ENCODE measurements around the gene DNAJC11.
A peak's percentile ranks its signal among the peaks of the same experiment; 100 is the strongest.
"Not testable (repeated sequence)": the region's sequence is repeated elsewhere in the genome, so short reads cannot be mapped to it uniquely, and the experiment has no call there.

DNAJC11 gene

DNA sequence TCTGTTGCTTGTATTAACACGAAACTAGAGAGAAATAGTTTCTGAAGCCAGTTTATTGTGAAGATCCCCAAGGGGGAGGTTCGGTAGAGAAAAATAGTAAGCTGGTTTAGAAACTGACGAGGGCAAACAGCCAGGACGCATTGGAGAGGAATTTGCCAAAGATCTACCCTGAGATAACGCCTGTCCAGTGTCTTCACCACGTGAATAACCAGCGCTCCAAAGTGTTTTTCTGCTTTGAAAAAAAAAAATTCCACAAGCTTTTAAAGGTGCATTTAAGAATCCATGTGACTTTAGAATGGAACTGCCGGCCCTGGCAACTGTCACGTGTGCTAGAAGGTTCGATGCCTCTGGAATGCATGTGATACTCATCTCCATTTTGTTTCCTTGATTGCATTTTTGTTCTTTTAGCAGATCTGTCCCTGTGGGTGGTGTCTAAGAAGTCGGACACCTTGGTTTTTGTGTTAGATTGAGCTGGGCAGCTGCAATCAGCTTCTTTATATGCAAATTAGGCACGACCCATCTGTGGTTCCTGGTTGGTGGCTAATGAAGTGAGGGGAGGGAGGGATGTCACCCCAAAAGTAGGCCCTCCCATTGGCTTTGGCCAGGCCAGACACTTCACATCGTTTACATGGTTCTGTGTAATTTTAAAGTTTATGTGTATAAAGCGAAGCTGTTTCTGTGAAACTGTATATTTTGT lies 78.2 kb downstream of the DNAJC11 start:
- no peak for DNase-seq

DNA sequence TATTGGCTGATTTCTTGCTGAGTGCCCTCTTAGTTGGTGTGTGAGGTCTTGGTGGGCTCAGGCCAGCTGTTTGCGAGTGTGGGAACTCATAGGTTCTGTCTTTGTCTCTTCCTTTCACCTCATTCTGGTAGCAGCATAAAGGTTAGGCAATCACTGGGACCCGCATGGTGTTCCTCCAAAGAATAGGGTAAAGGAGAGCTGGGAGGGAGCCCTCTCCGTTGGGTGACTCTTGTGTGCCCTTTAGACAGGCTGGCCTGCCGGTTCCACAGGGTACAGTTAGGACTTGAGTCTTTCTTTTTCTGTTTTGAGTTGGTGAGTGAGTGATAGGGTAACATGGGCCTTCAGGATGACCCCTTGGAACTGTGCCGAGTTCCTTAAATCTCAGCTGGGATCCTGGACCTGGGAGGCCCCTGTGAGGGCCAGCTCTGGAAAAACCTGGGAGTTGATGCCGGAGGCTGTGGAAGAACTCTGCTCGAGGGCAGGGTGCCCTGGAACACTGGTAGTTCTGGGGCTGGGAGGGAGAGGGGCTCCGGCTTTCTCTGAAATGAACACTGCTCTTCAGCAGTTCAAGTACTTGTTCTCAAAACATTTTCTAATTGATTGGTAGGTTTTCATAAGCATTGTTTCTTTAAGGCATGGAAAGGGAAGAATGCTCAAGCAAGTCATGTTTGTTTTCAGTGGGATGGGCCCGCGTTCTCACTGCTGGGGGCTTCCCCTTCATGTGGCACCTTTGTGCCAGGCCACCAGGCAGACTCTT lies 79.0 kb downstream of the DNAJC11 start:
- no peak for DNase-seq

DNA sequence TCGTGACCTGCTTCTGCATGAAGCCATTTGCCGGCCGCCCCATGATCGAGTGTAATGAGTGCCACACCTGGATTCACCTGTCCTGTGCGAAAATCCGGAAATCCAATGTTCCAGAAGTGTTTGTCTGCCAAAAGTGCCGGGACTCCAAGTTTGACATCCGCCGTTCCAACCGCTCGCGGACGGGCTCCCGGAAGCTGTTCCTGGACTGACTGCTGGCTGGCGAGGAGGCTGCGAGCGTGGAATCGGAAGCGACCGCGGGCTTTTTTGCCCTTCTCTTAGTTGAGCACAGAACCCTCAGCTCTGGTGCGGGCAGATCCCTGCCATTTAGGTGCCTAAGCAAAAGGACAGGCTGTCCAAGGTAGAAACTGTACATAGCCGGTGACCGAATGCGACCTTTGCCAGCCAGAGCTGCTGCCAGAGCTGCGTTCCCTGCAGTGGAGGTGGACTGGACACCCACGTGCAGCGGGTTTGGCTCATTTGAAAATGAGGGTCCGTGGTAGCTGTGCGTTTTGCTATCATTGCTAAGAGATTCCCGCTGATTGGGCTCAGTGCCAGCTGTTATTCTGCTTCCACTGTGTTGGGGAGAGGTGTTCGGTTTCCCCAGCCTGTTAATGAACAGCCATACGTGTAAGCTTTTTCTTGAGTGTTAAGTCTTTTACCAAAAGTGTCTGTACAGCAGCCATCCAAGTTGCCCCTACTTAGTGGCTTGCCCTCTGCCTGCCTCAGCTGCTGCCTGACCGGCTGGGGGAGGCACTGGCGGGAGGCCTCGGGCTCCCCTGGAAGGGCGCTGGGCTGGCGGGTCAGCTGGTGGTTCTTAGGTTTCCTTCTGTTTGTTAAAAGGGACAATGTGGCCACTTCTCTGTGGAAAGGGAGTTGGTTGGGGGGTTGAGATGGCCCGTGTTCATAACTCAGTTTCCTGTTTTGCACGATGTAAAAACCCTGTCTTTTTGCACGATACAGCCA lies 79.9 kb downstream of the DNAJC11 start:
- DNase-seq = no peak

DNA sequence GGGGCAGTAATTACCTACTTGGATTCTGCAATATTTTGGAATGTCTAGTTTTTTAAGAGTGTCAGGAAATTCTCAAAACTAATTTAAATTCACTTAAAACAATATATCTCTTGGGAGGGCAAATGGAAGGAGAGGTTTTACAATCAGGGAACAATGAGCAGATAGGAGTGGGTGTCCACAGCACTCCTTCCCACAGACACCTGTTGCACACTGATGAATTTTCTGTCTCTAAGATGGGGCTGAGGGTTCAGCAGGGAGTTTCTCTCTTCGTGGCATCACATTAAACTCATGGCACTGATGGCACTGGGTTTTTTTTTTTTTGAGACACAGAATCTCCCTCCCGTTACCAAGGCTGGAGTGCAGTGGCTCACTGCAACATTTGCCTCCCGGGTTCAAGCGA lies 82.6 kb downstream of the DNAJC11 start:
- no peak for DNase-seq

DNA sequence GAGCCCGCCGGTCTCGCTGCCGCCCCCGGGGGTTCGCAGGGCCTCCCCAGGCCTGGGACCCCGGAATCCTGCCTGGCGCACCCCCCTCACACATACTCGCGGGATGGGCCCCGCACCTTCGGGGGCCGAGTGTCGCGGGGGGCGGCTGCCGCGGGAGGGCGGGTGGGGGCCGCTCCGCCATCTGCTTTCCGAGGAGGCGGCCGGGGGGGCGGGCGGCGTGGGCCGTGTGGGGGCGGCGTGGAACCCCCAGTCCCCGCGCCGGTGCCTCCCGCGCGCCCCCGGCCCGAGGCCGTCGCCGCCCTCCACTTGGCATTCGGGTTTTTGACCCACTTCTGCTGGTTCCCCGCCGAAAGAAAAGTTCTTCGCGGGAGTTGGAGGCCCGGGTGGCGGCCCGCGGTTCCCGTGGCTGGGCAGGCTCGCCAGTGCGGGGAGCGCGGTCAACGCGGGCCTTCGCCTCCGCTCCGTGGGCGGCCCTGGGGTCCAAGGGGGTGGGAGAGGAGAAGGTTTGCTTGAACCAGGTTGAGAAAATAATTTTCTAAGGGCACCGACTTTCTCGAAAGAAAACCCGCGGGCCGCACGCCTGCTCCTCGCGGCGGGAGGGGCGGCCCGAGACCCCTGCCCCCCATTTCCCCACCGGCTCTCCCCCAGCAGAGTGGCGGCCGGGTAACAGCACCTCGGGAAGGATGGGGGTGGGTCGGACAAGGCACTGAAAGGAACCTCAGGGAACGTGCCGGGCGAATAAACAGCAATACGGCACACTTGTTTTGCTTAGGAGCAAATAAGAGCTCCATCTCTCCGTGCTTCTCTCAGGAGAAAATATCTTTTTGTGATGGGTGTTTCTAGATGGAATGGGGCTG lies 86.5 kb downstream of the DNAJC11 start:
- DNase-seq = no peak

DNA sequence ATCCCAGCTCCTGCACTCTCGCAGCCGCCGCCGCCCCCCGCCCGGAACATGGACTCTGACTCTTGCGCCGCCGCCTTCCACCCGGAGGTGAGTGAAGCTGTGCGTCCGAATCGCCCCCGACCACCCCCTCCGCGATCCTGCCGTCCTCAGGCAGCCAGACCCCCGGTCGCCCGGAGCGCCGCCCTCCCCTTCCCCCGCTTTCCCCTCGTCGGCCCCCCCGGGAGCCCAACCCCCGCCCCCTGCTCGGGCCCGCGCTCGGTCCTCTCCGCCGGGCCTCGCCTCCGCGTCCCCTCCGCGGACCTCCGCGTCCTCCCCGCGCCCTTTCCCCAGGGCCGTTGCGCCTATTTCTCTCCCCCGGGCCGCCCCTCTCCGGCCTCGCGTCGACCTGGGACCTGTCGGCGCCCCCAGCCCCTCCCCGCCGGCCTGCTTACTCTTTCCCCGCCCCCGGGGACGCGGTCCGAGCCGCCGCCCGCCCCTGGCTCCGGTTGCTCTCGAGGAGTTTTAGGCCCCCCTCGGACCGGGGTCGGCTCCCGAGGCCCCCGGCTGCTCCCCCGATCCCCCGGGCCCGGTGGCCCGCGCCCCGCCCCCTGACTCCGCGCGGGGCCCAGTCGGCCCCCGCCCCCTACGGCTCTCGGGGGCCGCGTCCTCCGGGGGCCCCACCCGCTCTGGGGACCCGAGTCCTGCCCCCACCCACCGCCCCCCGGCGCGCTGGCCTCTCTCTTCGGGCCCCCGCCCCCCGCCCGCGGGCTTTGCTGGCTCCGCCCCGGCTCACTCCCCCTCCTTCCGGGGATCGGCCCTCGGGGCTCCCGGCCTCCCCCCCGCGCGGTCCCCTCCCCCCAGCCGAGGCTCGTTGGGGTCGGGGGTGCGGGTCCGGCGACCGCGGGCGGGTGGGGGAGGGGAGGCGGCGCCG lies 87.3 kb downstream of the DNAJC11 start:
- DNase-seq = peak; percentile 30 to 59

DNA sequence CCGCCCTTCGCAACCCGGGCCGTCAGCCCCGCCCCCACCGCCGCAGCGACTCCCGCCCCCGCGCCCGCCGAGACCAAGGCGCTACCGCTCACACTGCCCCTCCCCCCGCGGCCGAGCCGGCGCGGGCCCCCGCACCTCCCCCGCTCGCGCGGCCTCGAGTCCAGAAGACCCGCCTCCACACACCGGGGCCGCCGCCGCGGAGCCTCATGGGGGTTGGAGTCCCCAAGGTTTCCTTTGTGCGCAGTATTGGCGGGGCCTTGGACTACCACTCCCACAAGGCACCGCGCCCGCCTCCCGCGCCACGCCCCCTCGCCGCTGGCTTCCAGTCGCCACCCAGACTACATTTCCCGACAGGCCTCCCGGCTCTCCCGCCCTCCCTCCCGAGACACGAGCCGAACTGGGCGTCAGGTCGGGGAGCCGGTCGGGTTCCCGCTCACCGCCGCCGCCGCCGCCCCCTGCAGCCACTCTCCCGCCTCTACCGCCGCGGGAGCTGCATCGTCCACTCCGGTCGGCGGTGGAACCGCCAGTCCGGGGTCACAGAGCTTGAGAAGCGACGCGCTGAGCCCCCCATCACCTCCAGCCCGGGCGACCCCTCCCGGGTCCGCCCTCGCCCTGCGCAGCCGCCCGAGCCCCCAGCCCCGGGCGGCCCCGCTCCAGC lies 88.1 kb downstream of the DNAJC11 start, which contains the start of gene PHF13:
Gene PHF13 (plus strand): TSS at position 371 of the 658 bp plus-strand sequence. CDS start 336 bp downstream, outside the sequence.
- peak; percentile 99 for DNase-seq

DNA sequence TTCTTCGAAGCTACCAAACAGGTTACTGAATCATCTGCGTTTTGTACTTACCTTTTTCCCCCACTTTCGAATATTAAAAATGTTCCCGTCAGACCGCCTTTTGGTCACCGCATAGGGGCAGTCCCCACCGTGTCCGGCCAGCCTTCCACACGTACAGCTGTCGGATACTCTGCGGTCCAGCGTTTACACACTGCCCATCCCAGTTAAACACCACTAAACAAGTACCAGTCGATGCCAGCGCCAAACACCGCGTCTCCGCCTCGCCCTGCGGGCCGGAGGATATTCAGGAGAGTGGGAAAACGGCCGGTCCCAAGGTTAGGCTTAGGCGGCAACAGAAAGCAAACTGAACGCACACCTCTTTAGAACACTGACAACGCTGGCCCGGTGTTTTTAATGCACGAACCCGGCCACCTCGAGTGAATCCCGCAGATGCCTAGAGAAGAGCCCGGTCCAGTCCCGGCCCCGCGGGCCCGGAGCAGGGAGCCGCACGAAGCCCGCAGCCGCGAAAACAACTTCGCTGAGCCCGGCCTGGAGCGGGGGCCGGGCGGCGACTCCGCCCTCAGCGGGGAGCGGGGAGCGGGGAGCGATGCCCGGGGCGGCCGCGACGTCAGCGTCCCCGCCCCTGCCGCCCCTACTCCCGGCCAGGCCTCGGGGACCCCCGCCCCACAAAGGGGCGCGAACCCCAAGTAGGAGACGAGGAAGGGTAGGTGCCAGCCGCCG lies 88.8 kb downstream of the DNAJC11 start:
- DNase-seq = no peak

DNA sequence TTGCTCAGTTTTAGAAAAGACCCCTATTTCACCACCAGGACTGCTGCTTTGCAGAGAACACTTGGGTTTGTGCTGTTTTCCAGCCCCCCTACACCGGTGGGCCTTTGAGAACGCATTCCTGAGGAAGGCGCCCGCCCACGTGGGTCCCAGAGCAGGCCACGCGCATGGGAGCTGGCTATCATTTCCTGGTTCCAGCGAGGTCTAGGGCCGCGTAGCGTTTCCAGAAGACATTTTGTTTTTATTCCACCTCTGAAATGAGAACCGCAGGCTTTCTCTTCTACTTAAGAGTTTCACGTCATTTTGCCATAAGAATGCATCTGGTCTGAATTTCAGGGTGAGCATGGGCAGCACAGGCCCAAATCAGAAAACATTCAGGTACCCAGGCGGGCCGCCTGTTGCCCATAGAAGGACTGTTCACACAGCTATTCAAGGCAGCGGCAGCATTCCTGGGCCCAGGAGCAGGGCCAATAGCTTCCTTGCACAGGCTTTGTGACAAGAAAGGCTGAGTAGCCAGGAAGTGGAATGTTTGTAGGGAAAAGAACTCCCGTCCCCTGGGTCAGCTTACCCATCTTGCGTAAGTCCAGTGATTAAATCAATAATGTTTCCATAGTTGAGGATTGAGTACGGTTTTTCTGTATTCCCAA lies 97.6 kb downstream of the DNAJC11 start:
- DNase-seq = no peak

DNA sequence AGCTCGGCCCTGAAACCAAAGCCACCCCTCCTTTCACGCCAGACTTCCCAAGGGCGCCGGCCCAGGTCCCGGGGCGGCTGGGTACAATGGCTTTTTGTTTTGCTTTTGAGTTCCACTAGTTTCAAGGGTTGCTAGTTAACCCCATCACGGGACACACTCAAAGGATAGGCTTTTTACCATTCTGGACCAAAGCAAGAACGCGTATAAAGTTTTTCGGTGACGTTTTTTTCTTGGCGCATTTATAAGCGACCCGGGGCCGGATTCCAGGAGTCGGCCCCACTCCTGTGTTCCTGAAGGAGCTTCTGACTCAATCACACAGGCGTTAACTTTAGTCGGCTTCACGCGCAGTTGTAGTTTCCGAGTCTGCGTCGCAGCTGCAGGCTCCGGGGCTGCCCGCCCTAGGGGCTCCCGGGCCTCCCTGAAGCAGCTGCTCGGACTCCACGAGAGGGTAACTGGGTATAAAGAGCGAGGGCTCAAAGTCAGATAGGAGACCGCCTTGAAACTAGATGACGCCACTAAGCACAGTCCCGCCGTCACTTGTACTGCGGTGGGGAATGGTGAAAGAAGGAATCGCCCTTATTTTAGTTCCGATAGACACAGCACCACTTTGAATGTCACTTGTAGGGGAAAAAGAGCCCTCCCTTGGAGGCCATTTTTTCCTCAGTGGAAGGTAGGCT lies 98.2 kb downstream of the DNAJC11 start:
- peak; percentile 69 to 70 for DNase-seq

DNA sequence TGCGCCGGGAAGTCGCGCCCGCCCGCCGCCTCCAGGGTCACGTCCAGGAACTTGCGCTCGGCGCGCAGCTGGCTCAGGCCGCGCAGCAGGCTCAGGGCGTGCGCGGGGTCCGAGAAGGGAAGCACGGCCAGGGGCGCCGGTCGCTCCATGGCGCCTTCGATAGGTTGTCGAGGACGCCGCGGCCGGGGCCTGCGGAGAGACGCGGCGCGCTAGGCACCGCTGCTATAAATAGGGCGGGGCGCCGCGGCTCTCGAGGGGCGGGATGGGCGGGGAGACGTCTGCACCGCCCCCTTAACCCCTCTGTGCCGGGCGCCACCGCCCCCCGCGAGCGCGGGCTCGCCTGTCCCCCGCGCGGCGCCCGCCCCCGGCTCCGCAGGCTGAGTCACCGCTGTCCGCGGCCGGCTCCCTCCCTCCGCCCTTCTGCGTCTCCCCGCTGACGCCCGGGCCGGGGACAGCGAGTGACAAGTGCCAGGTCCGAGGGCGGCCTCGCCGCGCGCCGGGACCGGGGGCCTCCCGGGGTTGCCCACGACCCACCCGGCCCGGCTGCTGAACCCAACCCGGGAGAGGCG lies 98.9 kb downstream of the DNAJC11 start, which contains the start of gene KLHL21:
Gene KLHL21 (minus strand): TSS at position 201 of the 569 bp plus-strand sequence. CDS start 52 bp downstream, at position 149.
- DNase-seq = peak; percentile 85 to 86

DNA sequence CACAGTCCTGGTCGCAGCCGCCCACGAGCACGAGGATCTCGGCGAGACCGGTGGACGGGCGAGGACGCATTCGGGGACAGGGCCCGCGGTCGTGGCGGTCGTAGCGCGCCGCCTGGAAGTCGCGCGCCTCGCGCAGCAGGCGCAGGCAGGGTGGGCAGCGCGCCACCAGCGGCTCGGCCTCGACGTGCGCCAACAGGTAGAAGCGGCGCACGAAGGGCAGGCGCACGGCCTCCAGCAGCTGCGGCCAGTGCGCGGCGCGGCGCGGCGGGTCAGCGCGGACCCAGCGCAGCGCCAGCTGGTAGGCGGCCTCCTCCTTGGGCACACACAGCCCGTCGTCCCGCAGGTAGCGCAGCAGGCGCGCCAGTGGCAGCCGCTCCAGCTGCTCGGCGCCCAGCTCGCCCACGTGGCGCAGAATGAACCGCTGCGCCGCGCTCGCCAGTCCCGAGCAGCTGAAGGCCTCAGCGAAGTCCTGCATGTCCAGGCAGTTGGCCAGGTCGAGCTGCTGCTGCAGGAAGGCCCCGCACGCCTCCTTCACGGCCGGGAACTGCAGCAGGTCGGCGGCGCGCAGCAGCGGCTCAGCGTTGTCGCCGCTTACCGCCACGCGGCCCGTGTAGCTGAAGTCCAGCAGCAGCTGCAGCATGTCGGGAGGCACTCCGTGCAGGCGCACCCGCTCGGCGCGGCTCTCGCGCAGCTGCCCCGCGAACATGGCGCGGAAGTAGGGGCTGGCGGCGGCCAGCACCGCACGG lies 99.5 kb downstream of the DNAJC11 start:
- no peak for DNase-seq

DNA sequence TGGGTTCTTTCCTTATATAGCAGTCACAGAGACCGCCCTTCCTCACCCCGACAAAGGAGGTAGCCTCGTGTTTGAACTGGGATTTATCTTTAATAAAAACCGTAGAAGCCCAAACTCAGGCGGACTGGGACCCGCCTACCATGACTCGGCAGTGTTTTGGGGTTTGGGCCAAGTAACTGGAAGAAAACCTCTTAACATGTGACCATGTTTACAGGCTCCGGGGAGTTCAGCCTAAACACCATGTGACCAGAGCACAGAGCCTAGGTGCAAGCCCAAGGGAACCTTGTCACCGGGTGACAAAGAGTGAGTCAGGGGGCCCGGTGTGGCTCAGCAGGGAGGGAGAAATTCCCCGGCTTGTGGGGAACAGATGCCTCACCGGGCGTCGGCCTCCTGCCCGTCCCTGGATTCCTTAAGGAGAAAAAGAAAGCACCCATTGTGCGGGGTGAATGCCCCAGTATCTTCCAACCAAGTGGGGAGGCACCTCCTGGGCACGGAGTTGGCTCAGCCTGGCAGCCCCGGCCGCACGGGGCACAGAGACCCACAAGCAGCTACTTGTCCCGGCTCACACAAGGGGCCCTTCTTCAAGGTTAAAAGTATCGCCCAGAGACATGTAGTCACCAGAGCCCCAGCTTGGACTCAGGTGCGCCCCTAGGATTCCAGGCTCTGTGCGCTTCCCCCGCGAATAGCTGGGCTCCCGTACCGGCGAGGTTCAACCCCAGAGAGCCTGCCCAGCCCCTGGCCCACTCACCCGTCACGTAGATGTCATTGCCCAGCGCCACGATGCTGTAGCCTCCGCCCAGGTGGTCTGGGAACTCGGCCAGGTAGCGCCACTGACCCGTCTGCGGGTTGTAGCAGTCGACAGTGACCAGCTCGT lies 100.3 kb downstream of the DNAJC11 start:
- peak; percentile 79 to 81 for DNase-seq

DNA sequence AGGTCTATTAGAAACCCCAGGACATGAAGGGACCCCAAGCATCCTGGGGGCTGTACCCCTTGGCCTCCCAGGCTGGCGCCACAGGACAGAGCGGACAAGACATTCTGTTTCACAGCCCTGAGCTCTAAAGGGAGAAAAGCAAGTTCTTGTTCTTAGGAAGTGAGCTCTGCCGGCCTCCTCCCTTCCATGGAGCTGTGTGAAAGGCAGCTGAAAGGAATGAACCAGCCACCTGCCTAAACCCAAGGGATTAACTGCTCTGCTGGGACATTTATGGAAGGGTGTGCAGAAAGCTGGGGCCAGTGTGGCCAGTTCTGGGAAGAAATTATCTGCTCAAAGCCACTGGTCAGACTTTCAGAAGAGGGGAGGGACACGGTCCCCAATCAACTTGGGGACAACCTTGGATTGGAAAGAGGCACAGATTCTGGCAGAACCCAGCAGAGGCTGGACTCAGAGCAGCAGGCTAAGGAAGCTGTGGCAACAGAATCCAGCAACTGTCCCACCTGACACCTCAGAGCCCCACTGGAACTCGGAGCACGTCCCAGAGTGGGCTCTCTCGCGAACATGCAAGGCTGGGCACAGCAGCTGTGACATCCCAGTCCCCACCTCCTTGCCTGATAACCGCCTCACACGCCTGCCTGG lies 101.1 kb downstream of the DNAJC11 start:
- DNase-seq = peak in 1 of 2 donors; percentile 31

DNA sequence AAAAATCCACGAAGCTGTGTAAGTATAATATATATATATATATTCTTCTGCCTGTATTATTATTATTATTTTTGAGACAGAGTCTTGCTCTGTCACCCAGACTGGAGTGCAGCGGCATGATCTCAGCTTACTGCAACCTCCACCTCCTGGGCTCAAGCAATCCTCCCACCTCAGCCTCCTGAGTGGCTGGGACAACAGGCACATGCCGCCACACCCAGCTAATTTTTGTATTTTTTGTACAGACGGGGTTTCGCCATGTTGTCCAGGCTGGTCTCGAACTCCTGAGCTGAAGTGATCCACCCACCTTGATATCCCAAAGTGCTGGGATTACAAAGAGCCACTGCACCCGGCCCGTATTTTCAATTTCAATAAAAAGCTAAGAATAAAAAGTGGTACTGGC lies 101.6 kb downstream of the DNAJC11 start:
- DNase-seq = not testable (repeated sequence)
